Panc1 (cell line): Measurements from ENCODE around the gene LMAN2L. TPM values are rescaled to one million over a fixed set of nuclear protein-coding genes. Genes with fewer than 3 reads are reported as not detected.

ENCODE experiments used
- ATAC-seq: fragments of 200-7000 bp; cut with Tn5 transposase; 2 replicates; pipeline ENCODE4 v1.9.1; 2020; ENCODE audit warnings: mild to moderate bottlenecking, moderate library complexity
- BruUV-seq: library from RNA; stranded (reverse); fragments of 400-500 nt; replicated peaks from 2 replicates; lab custom pipeline; 2021; lab: Mats Ljungman, UMichigan
- CTCF ChIA-PET: fragments of 300-600 bp; sonication (Branson Sonifier 250); formaldehyde crosslinking; loops from one replicate; lab custom pipeline; 2022; ENCODE audit warnings: antibody characterized with exemption; lab: Charles Lee
- POLR2A ChIA-PET: fragments of 300-600 bp; sonication (Branson Sonifier 250); formaldehyde crosslinking; loops from one replicate; lab custom pipeline; 2022; ENCODE audit warnings: antibody characterized with exemption; lab: Charles Lee
- DNase-seq: peaks from one replicate; pipeline ENCODE4 v3.0.0-alpha.2; 2010; ENCODE audit warnings: low read depth, low spot score
- H3K27ac ChIP-seq: 2 replicates; pipeline ENCODE4 v1.5.1; 2011; ENCODE audit warnings: mild to moderate bottlenecking, low read length, inconsistent platforms
- H3K27me3 ChIP-seq: fragments of 200-500 bp; sonication (Bioruptor generic); 2 replicates; pipeline ENCODE4 v1.6.0; 2014; ENCODE audit warnings: low read length, inconsistent platforms; ENCODE audit not compliant: control insufficient read depth, insufficient read depth
- H3K36me3 ChIP-seq: fragments of 200-500 bp; sonication (Bioruptor generic); 2 replicates; pipeline ENCODE4 v1.5.1; 2014; ENCODE audit warnings: inconsistent platforms, mild to moderate bottlenecking, low read length, moderate library complexity; ENCODE audit not compliant: control insufficient read depth, insufficient read depth
- H3K4me1 ChIP-seq: 2 replicates; pipeline ENCODE4 v1.5.1; 2011; ENCODE audit warnings: inconsistent platforms, mild to moderate bottlenecking, low read length, moderate library complexity; ENCODE audit not compliant: control insufficient read depth, insufficient read depth
- H3K4me3 ChIP-seq, 2 experiments: 2 replicates each; pipeline ENCODE4 v1.5.1; 2011 to 2012; ENCODE audit warnings: low read depth in 2 of 2, low read length in 2 of 2, mild to moderate bottlenecking in 2 of 2, inconsistent platforms in 1 of 2, moderate library complexity in 1 of 2
- H3K9me3 ChIP-seq: fragments of 200-500 bp; sonication (Bioruptor generic); 2 replicates; pipeline ENCODE4 v1.5.1; 2014; ENCODE audit warnings: low read depth, mild to moderate bottlenecking, inconsistent platforms, low read length, moderate library complexity; ENCODE audit not compliant: control insufficient read depth, insufficient read depth
- POLR2AphosphoS5 ChIP-seq: IDR thresholded peaks from 2 replicates; pipeline ENCODE4 v1.6.1; 2012; ENCODE audit warnings: mild to moderate bottlenecking, low read depth, low read length, moderate library complexity
- REST ChIP-seq, 2 experiments: IDR thresholded peaks; 2 replicates each; pipeline ENCODE4 v1.6.1; 2011 to 2012; ENCODE audit warnings: low read depth in 2 of 2, control low read depth in 1 of 2, low read length in 1 of 2, mild to moderate bottlenecking in 1 of 2, moderate library complexity in 1 of 2; ENCODE audit not compliant: insufficient read depth in 1 of 2
- SIN3A ChIP-seq: IDR thresholded peaks from 2 replicates; pipeline ENCODE4 v1.6.1; 2012; ENCODE audit warnings: low read depth, mild to moderate bottlenecking, low read length, moderate library complexity, borderline replicate concordance; ENCODE audit not compliant: insufficient read depth
- TCF7L2 ChIP-seq: IDR thresholded peaks from 2 replicates; pipeline ENCODE4 v1.6.1; 2011; ENCODE audit warnings: mild to moderate bottlenecking, low read depth, low read length, inconsistent platforms
- in situ Hi-C: cut with HindIII; loops from 2 replicates; pipeline ENCODE4 v1.10.0; 2016; ENCODE audit warnings: low sequenced_read_pairs, low pct_unique_long_range_greater_than_20kb
- intact Hi-C: fragments of 100-400 bp; cut with micrococcal nuclease; formaldehyde crosslinking; loops from one replicate; pipeline ENCODE4 v1.10.0; 2022; ENCODE audit not compliant: unreplicated experiment
- total RNA-seq: library from RNA; stranded (reverse); gene quantifications from one replicate; pipeline ENCODE4 v1.2.1, GENCODE V29; 2021; ENCODE audit not compliant: unreplicated experiment
- TF ChIP-seq, protein P1 (sequence below): fragments of 450-650 bp; IDR thresholded peaks from 2 replicates; pipeline ENCODE4 v1.5.1; 2017; ENCODE audit warnings: mild to moderate bottlenecking

Gene LMAN2L
- total RNA-seq, 1 experiment from 2014 or later = 31.5 TPM

- Histone ChIP-seq H3K9me3 (no peaks in the 10 kb centered on the region), H3K4me3 (no peak overlapping the region), H3K27me3 (no peaks in the 10 kb centered on the region), H3K4me1 (peaks cover 2% of the 10 kb centered on the region; the same call in 1 of the 2 replicates), H3K36me3 (no peaks in the 10 kb centered on the region), H3K27ac (no peak overlapping the region)
- intact Hi-C loops (no loop called here), in situ Hi-C loops (no loop called here)
- POLR2A ChIA-PET = no interaction called here
- BruUV-seq = no TSS peak
- no peak for DNase-seq
- TF ChIP-seq TCF7L2 (no peak), POLR2AphosphoS5 (no peak), SIN3A (no peak), REST (IDR thresholded peaks at IDR 0.05; ENCODE audit: insufficient read depth in 1 of 2, low read depth in 2 of 2, low read length in 1 of 2) (no peak)
- TF ChIP-seq, protein P1, sequence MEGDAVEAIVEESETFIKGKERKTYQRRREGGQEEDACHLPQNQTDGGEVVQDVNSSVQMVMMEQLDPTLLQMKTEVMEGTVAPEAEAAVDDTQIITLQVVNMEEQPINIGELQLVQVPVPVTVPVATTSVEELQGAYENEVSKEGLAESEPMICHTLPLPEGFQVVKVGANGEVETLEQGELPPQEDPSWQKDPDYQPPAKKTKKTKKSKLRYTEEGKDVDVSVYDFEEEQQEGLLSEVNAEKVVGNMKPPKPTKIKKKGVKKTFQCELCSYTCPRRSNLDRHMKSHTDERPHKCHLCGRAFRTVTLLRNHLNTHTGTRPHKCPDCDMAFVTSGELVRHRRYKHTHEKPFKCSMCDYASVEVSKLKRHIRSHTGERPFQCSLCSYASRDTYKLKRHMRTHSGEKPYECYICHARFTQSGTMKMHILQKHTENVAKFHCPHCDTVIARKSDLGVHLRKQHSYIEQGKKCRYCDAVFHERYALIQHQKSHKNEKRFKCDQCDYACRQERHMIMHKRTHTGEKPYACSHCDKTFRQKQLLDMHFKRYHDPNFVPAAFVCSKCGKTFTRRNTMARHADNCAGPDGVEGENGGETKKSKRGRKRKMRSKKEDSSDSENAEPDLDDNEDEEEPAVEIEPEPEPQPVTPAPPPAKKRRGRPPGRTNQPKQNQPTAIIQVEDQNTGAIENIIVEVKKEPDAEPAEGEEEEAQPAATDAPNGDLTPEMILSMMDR = no peak
- CTCF ChIA-PET = no interaction called here
- ATAC-seq = no peak
Measured at GRCh38 chr2:96687711-96688640, 51.9 kb downstream of the LMAN2L start.

GRCh38 chr2:96687266-96687665 lies 52.6 kb downstream of the LMAN2L start:
- intact Hi-C loops (no loop called here), in situ Hi-C loops (no loop called here)
- no peaks in the 10 kb centered on the region for H3K36me3 ChIP-seq
- ChIA-PET CTCF (interaction anchor here (0.6 kb wide), 1 partner anchor 15 kb away, joined by 4 read pairs; no protein-coding TSS in a partner anchor), POLR2A (no interaction called here)
- TF ChIP-seq POLR2AphosphoS5 = no peak
- TF ChIP-seq TCF7L2 = no peak
- no peak for TF ChIP-seq SIN3A
- TF ChIP-seq, protein P1 = no peak
- TF ChIP-seq REST (IDR thresholded peaks at IDR 0.05; ENCODE audit: insufficient read depth in 1 of 2, low read depth in 2 of 2, low read length in 1 of 2) = no peak
- no peaks in the 10 kb centered on the region for H3K27me3 ChIP-seq
- no peak overlapping the region for H3K27ac ChIP-seq
- DNase-seq = no peak
- peaks cover 2% of the 10 kb centered on the region; the same call in 1 of the 2 replicates for H3K4me1 ChIP-seq
- no peak overlapping the region for H3K4me3 ChIP-seq
- no peaks in the 10 kb centered on the region for H3K9me3 ChIP-seq
- no peak for ATAC-seq
- BruUV-seq = no TSS peak
